Mesendoderm (in vitro differentiated cells): Measurements from ENCODE around the gene GPR42.

Experiments
- DNase-seq: peaks from one replicate; pipeline ENCODE4 v3.0.0; 2013
- H2AK5ac ChIP-seq: 2 replicates; pipeline ENCODE4 v1.6.1; 2013; ENCODE audit warnings: low read length, inconsistent platforms
- H2BK120ac ChIP-seq: 2 replicates; pipeline ENCODE4 v1.6.1; 2013; ENCODE audit warnings: low read depth, mild to moderate bottlenecking, low read length, moderate library complexity, mixed read lengths
- H2BK15ac ChIP-seq: replicated peaks from 2 replicates; pipeline ENCODE4 v1.6.1; 2013; ENCODE audit warnings: low read depth, mild to moderate bottlenecking, moderate library complexity
- H2BK5ac ChIP-seq: 2 replicates; pipeline ENCODE4 v1.6.1; 2013; ENCODE audit warnings: low read length, inconsistent platforms
- H3K18ac ChIP-seq: 2 replicates; pipeline ENCODE4 v1.6.1; 2013; ENCODE audit warnings: mild to moderate bottlenecking, low read length, mixed read lengths
- H3K23ac ChIP-seq: one replicate; pipeline ENCODE4 v1.6.1; 2013; ENCODE audit warnings: low read length
- H3K27ac ChIP-seq: 2 replicates; pipeline ENCODE4 v1.5.1; 2013; ENCODE audit warnings: low read depth, mild to moderate bottlenecking, inconsistent platforms, low read length, moderate library complexity
- H3K27me3 ChIP-seq: 2 replicates; pipeline ENCODE4 v1.6.1; 2013; ENCODE audit warnings: low read length, control low read depth, mild to moderate bottlenecking, inconsistent platforms; ENCODE audit not compliant: insufficient read depth, poor library complexity
- H3K36me3 ChIP-seq: 2 replicates; pipeline ENCODE4 v1.6.1; 2013; ENCODE audit warnings: low read length, inconsistent platforms; ENCODE audit not compliant: control insufficient read depth, insufficient read depth
- H3K4ac ChIP-seq: one replicate; pipeline ENCODE4 v1.6.1; 2013; ENCODE audit warnings: low read depth, mild to moderate bottlenecking, low read length, moderate library complexity
- H3K4me1 ChIP-seq: 2 replicates; pipeline ENCODE4 v1.6.1; 2013; ENCODE audit warnings: low read depth, low read length, inconsistent platforms; ENCODE audit not compliant: control insufficient read depth
- H3K4me2 ChIP-seq: 2 replicates; pipeline ENCODE4 v1.6.1; 2013; ENCODE audit warnings: low read length
- H3K4me3 ChIP-seq: 2 replicates; pipeline ENCODE4 v1.5.1; 2013; ENCODE audit warnings: mild to moderate bottlenecking, low read length
- H3K56ac ChIP-seq: one replicate; pipeline ENCODE4 v1.6.1; 2013; ENCODE audit warnings: low read length
- H3K79me1 ChIP-seq: 2 replicates; pipeline ENCODE4 v1.6.1; 2013; ENCODE audit warnings: low read length, inconsistent platforms
- H3K79me2 ChIP-seq: 2 replicates; pipeline ENCODE4 v1.6.1; 2013; ENCODE audit warnings: mild to moderate bottlenecking, low read length; ENCODE audit not compliant: control insufficient read depth, insufficient read depth
- H3K9ac ChIP-seq: 2 replicates; pipeline ENCODE4 v1.6.1; 2013; ENCODE audit warnings: low read length, inconsistent platforms
- H4K5ac ChIP-seq: one replicate; pipeline ENCODE4 v1.6.1; 2013; ENCODE audit warnings: low read length
- H4K8ac ChIP-seq: one replicate; pipeline ENCODE4 v1.6.1; 2013; ENCODE audit warnings: low read depth, mild to moderate bottlenecking, control low read depth, low read length, moderate library complexity
- WGBS: extraction: QIAGEN DNeasy Blood & Tissue Kit; methylation state at CpG from one replicate; pipeline ENCODE4 v1.1.7; 2013; ENCODE audit warnings: low lambda C conversion rate, missing lambda C conversion rate; ENCODE audit not compliant: insufficient coverage; ENCODE audit errors: extremely low coverage; 5-methylcytosine and 5-hydroxymethylcytosine counted together

Gene GPR42

GRCh38 chr19:35362261-35363000 lies 8.4 kb upstream of the GPR42 start:
- no peak overlapping the region for H2BK120ac ChIP-seq
- no peak overlapping the region for H2BK5ac ChIP-seq
- no CpG with 5 or more reads among the region's 14 CpGs for WGBS
- no peaks in the 10 kb centered on the region for H3K79me1 ChIP-seq
- no peak overlapping the region for H4K5ac ChIP-seq
- no peaks in the 10 kb centered on the region for H3K36me3 ChIP-seq
- H2AK5ac ChIP-seq, result no peak overlapping the region
- H4K8ac ChIP-seq, result no peak overlapping the region
- no peak overlapping the region for H3K23ac ChIP-seq
- no peak overlapping the region for H3K18ac ChIP-seq
- no peak overlapping the region for H3K27ac ChIP-seq
- H3K4me1 ChIP-seq, result no peaks in the 10 kb centered on the region
- H3K56ac ChIP-seq, result no peak overlapping the region
- no peaks in the 10 kb centered on the region for H3K27me3 ChIP-seq
- no peak overlapping the region for H3K4me2 ChIP-seq
- no peak overlapping the region for H3K4me3 ChIP-seq
- no peaks in the 10 kb centered on the region for H3K79me2 ChIP-seq
- no peak overlapping the region for H3K4ac ChIP-seq
- DNase-seq, result no peak
- no peak overlapping the region for H3K9ac ChIP-seq
- no peak overlapping the region for H2BK15ac ChIP-seq

DNA sequence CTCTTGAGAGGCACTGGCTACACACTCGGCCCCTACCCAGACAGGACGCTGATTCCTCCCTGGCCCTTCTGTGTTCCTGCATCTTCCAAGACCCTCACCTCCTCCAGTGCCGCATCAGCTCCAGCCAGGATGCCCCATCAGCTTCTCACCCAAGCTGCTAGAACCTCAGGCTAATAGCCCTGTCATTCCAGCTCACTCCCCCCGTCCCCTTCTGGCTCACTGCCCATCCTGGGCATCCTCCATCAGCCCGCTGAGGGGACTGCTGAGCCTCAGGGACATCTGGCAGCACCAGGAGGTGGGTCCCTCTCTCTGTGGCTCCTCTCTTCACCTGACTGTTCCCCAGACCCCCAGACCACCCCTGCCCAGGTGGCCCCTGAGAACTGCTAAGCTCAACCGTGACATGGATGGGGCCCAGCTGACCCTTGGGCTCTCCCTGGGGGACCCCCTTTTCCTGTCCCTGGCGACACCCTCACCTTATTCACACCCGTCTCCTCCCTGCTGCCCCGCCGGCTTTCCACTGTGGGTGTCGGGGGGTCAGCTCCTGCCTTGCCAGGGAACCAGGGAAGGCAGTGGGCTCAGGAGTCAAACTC lies 7.8 kb upstream of the GPR42 start:
- Histone ChIP-seq H3K18ac (no peak overlapping the region), H3K23ac (no peak overlapping the region), H3K27me3 (no peaks in the 10 kb centered on the region), H3K4ac (no peak overlapping the region), H3K4me2 (no peak overlapping the region), H3K36me3 (no peaks in the 10 kb centered on the region), H3K79me1 (no peaks in the 10 kb centered on the region), H3K79me2 (no peaks in the 10 kb centered on the region), H2AK5ac (no peak overlapping the region), H3K9ac (no peak overlapping the region), H4K8ac (no peak overlapping the region), H4K5ac (no peak overlapping the region), H2BK15ac (no peak overlapping the region), H3K56ac (no peak overlapping the region), H3K27ac (no peak overlapping the region), H3K4me1 (no peaks in the 10 kb centered on the region), H3K4me3 (no peak overlapping the region), H2BK120ac (no peak overlapping the region), H2BK5ac (no peak overlapping the region)
- WGBS, result no CpG with 5 or more reads among the region's 11 CpGs
- DNase-seq, result no peak

- no peak overlapping the region for H2BK5ac ChIP-seq
These were observed 7.0 kb upstream of the GPR42 start for GRCh38 chr19:35363711-35364425.

DNA sequence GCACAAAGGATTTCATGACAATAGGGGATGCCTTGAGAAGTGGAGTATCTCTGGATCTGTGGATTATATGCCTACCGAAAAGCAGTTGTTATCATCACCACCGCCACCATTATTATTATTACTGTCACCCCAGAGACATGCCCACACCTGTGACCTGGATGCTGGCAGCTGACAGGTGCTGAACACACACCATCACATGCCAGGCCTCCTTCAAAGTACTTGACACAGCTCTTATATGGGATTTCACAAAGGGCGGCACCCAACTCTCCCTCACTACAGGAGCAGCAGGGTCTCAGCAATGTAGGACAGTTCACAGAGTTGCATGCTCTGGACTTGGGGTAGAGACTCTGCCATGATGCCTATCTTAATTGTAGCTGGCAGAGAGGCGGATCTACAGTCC lies 5.6 kb upstream of the GPR42 start:
- no peak overlapping the region for H3K4me2 ChIP-seq
- H3K18ac ChIP-seq, result no peak overlapping the region
- H3K36me3 ChIP-seq, result no peaks in the 10 kb centered on the region
- no peak overlapping the region for H2BK5ac ChIP-seq
- no peaks in the 10 kb centered on the region for H3K79me1 ChIP-seq
- no peak overlapping the region for H2BK120ac ChIP-seq
- H3K23ac ChIP-seq, result no peak overlapping the region
- H2AK5ac ChIP-seq, result no peak overlapping the region
- no peak overlapping the region for H2BK15ac ChIP-seq
- H3K27ac ChIP-seq, result no peak overlapping the region
- no CpG with 5 or more reads among the region's 4 CpGs for WGBS
- H4K5ac ChIP-seq, result no peak overlapping the region
- no peak overlapping the region for H3K56ac ChIP-seq
- no peak overlapping the region for H3K4ac ChIP-seq
- H3K4me1 ChIP-seq, result no peaks in the 10 kb centered on the region
- H4K8ac ChIP-seq, result no peak overlapping the region
- no peak for DNase-seq
- no peak overlapping the region for H3K4me3 ChIP-seq
- H3K9ac ChIP-seq, result no peak overlapping the region
- no peaks in the 10 kb centered on the region for H3K27me3 ChIP-seq
- no peaks in the 10 kb centered on the region for H3K79me2 ChIP-seq

More at GRCh38 chr19:35363711-35364425, 7.0 kb upstream of the GPR42 start:
- H3K79me1 ChIP-seq, result no peaks in the 10 kb centered on the region
- H3K4me3 ChIP-seq, result no peak overlapping the region
- no peak overlapping the region for H3K4me2 ChIP-seq
- no peak for DNase-seq
- H3K4me1 ChIP-seq, result no peaks in the 10 kb centered on the region
- H3K23ac ChIP-seq, result no peak overlapping the region
- WGBS, result no CpG with 5 or more reads among the region's 19 CpGs
- no peaks in the 10 kb centered on the region for H3K27me3 ChIP-seq
- no peak overlapping the region for H3K9ac ChIP-seq
- H2BK15ac ChIP-seq, result no peak overlapping the region
- H3K4ac ChIP-seq, result no peak overlapping the region
- no peaks in the 10 kb centered on the region for H3K36me3 ChIP-seq
- H2AK5ac ChIP-seq, result no peak overlapping the region
- H4K5ac ChIP-seq, result no peak overlapping the region
- H2BK120ac ChIP-seq, result no peak overlapping the region
- H3K18ac ChIP-seq, result no peak overlapping the region
- H3K27ac ChIP-seq, result no peak overlapping the region
- H3K79me2 ChIP-seq, result no peaks in the 10 kb centered on the region
- no peak overlapping the region for H4K8ac ChIP-seq
- no peak overlapping the region for H3K56ac ChIP-seq

DNA sequence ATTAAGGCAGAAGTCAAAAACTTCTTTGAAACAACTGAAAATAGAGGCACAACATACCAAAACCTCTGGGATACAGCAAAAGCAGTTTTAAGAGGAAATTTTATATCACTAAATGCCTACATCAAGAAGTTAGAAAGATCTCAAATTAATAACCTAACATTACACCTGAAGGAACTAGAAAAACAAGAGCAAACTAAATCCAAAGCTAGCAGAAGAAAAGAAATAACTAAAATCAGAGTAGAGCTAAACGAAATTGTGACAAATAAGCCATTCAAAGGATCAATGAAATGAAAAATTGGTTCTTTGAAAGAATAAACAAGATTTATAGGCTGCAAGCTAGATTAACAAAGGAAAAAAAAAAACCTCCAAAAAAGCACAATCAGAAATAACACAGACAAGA lies 2.5 kb upstream of the GPR42 start:
- whole genome bisulfite sequencing, result no CpG with 5 or more reads among the region's 1 CpG
- Histone ChIP-seq H3K18ac (no peak overlapping the region), H3K27me3 (no peaks in the 10 kb centered on the region), H3K4ac (no peak overlapping the region), H2BK15ac (no peak overlapping the region), H3K4me2 (no peak overlapping the region), H3K4me1 (no peaks in the 10 kb centered on the region), H3K27ac (no peak overlapping the region), H2BK120ac (no peak overlapping the region), H2BK5ac (no peak overlapping the region), H2AK5ac (no peak overlapping the region), H3K36me3 (no peaks in the 10 kb centered on the region), H3K79me1 (no peaks in the 10 kb centered on the region), H3K9ac (no peak overlapping the region), H3K4me3 (no peak overlapping the region), H3K56ac (no peak overlapping the region), H4K5ac (no peak overlapping the region), H3K79me2 (no peaks in the 10 kb centered on the region), H4K8ac (no peak overlapping the region), H3K23ac (no peak overlapping the region)
- no peak for DNase-seq
